ENCODE measurements around the gene KYNU.

Gene KYNU

GRCh38 chr2:142951190-142952007 lies 73.9 kb downstream of the KYNU start:
- DNase-seq (ENCODE audit: low read depth), result no peak
- no peak overlapping the region for H3K4me3 ChIP-seq (ENCODE audit: low read depth, low read length)
- no peak for TF ChIP-seq CTCF (IDR thresholded peaks at IDR 0.05; ENCODE audit: low read depth, low read length, missing control alignments)
- in situ Hi-C loops (cut with HindIII; ENCODE audit: low sequenced_read_pairs), result no loop called here

- in situ Hi-C loops (cut with HindIII; ENCODE audit: low sequenced_read_pairs), result no loop called here
- DNase-seq (ENCODE audit: low read depth), result no peak
- TF ChIP-seq CTCF (IDR thresholded peaks at IDR 0.05; ENCODE audit: low read depth, low read length, missing control alignments), result no peak
- no peak overlapping the region for H3K4me3 ChIP-seq (ENCODE audit: low read depth, low read length)
Measured at GRCh38 chr2:142952018-142952417, 74.6 kb downstream of the KYNU start.

GRCh38 chr2:142952793-142953494 lies 75.5 kb downstream of the KYNU start:
- DNase-seq (ENCODE audit: low read depth), result no peak
- no peak overlapping the region for H3K4me3 ChIP-seq (ENCODE audit: low read depth, low read length)
- no peak for TF ChIP-seq CTCF (IDR thresholded peaks at IDR 0.05; ENCODE audit: low read depth, low read length, missing control alignments)
- in situ Hi-C loops (cut with HindIII; ENCODE audit: low sequenced_read_pairs), result no loop called here

GRCh38 chr2:142954493-142954892 lies 77.0 kb downstream of the KYNU start:
- no peak for TF ChIP-seq CTCF (IDR thresholded peaks at IDR 0.05; ENCODE audit: low read depth, low read length, missing control alignments)
- in situ Hi-C loops (cut with HindIII; ENCODE audit: low sequenced_read_pairs), result no loop called here
- H3K4me3 ChIP-seq (ENCODE audit: low read depth, low read length), result no peak overlapping the region
- DNase-seq (ENCODE audit: low read depth), result no peak

- in situ Hi-C loops (cut with HindIII; ENCODE audit: low sequenced_read_pairs), result no loop called here
- H3K4me3 ChIP-seq (ENCODE audit: low read depth, low read length), result no peak overlapping the region
- DNase-seq (ENCODE audit: low read depth), result no peak
- TF ChIP-seq CTCF (IDR thresholded peaks at IDR 0.05; ENCODE audit: low read depth, low read length, missing control alignments), result no peak
Measured at GRCh38 chr2:142957144-142957543, 79.7 kb downstream of the KYNU start.

- no peak for TF ChIP-seq CTCF (IDR thresholded peaks at IDR 0.05; ENCODE audit: low read depth, low read length, missing control alignments)
- in situ Hi-C loops (cut with HindIII; ENCODE audit: low sequenced_read_pairs), result no loop called here
- H3K4me3 ChIP-seq (ENCODE audit: low read depth, low read length), result no peak overlapping the region
- DNase-seq (ENCODE audit: low read depth), result no peak
Measured at GRCh38 chr2:142961202-142961601, 83.7 kb downstream of the KYNU start.
